IPS-NIHi7 (cell line): ENCODE data around the gene MYD88.

Experiments
- DNase-seq: peaks from one replicate; pipeline ENCODE4 v3.0.0; 2012; ENCODE audit warnings: mixed read lengths; ENCODE audit errors: extremely low spot score

MYD88 gene

GRCh38 chr3:38112378-38112761 is 26.1 kb upstream of the MYD88 start:
- no peak for DNase-seq

- DNase-seq: no peak
Observed at GRCh38 chr3:38114052-38114874, 24.2 kb upstream of the MYD88 start.

GRCh38 chr3:38114875-38115644 is 23.4 kb upstream of the MYD88 start:
- no peak for DNase-seq

GRCh38 chr3:38115645-38116427 is 22.6 kb upstream of the MYD88 start:
- DNase-seq: no peak

- DNase-seq: no peak
Observed at GRCh38 chr3:38116471-38117162, 21.8 kb upstream of the MYD88 start.

- no peak for DNase-seq
Observed at GRCh38 chr3:38117163-38117716, 21.2 kb upstream of the MYD88 start.

GRCh38 chr3:38117748-38118420 is 20.6 kb upstream of the MYD88 start:
- peak; percentile 83 for DNase-seq

GRCh38 chr3:38118421-38119247 is 19.8 kb upstream of the MYD88 start:
- DNase-seq: no peak

GRCh38 chr3:38119248-38119544 is 19.3 kb upstream of the MYD88 start:
- DNase-seq: no peak

GRCh38 chr3:38119821-38120692 is 18.4 kb upstream of the MYD88 start:
- no peak for DNase-seq

GRCh38 chr3:38120693-38121450 is 17.6 kb upstream of the MYD88 start:
- DNase-seq: no peak

- DNase-seq: no peak
Observed at GRCh38 chr3:38121451-38121831, 17.0 kb upstream of the MYD88 start.

- no peak for DNase-seq
Observed at GRCh38 chr3:38121832-38122461, 16.5 kb upstream of the MYD88 start.

- no peak for DNase-seq
Observed at GRCh38 chr3:38122712-38123290, 15.7 kb upstream of the MYD88 start.

GRCh38 chr3:38124324-38125122 is 13.9 kb upstream of the MYD88 start:
- DNase-seq: no peak

GRCh38 chr3:38125305-38126120 is 12.9 kb upstream of the MYD88 start:
- DNase-seq: no peak
